ENCODE data around the gene RDH13. TPM values are rescaled to one million over a fixed set of nuclear protein-coding genes. Genes with fewer than 3 reads are reported as not detected.

RDH13 gene
- total and polyA plus RNA-seq, 12 donors, result 21.4 to 72.0 (median 53.2) TPM

DNA sequence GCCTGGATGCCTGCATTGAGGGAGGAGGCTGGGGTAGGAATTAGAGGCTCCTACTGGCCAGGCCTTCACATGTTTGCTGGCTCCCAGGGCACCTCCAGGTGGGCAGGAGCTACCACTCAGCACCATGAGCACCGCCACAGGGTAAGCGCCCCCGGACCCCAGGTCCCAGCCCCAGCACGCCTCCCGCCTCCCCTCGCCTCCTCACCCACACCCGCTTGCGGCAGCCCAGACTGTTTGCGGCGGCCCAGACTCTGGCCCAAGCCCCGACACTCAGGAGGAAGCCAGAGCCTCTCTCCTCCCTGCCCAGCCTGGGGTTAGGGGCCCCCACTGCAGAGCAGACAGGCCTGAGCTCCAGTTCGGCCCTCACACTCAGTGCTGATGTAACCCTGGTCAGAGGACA, 13.4 kb upstream of the RDH13 start:
- H3K27me3 ChIP-seq, result peaks cover 21 to 71% (median 49%) of the 10 kb centered on the region in 7 donors
- intact Hi-C loops (cut with DNase I), result no loop called here
- DNase-seq, result no peak
- no peak for TF ChIP-seq CTCF (IDR thresholded peaks at IDR 0.05)
- no peak for ATAC-seq
- H3K9me3 ChIP-seq, result peaks cover 0 to 5% (median 0%) of the 10 kb centered on the region in 11 donors
- peaks cover 3 to 17% (median 14%) of the 10 kb centered on the region in 9 donors for H3K4me1 ChIP-seq
- no peak overlapping the region for H3K27ac ChIP-seq
- no peaks in the 10 kb centered on the region for H3K36me3 ChIP-seq
- 78 to 87% methylated on average over 12 of the region's 12 CpGs for WGBS, 2 donors
- H3K4me3 ChIP-seq, result no peak overlapping the region

- ATAC-seq, result no peak
- H3K27ac ChIP-seq, result no peak within 1 kb of the TSS
- no peak for DNase-seq
- TF ChIP-seq CTCF (IDR thresholded peaks at IDR 0.05), result no peak
- 33 to 37% methylated on average over 18 of the region's 18 CpGs for WGBS, 2 donors
- no peak within 1 kb of the TSS for H3K4me3 ChIP-seq
- intact Hi-C loops (cut with DNase I), result no loop called here
- H3K36me3 ChIP-seq, result no peaks in the 10 kb centered on the region
- peaks cover 15 to 70% (median 50%) of the 10 kb centered on the region in 7 donors for H3K27me3 ChIP-seq
- peaks cover 0 to 5% (median 0%) of the 10 kb centered on the region in 11 donors for H3K9me3 ChIP-seq
- peaks cover 0 to 8% (median 6%) of the 10 kb centered on the region in 9 donors for H3K4me1 ChIP-seq
Measured at GRCh38 chr19:55075371-55075998, 12.5 kb upstream of the RDH13 start, which contains the start of gene EPS8L1. Gene EPS8L1 (plus strand): TSS chr19:55075869. CDS start chr19:55076445, 576 bp downstream.

GRCh38 chr19:55071913-55072312, 9.0 kb upstream of the RDH13 start:
- Histone ChIP-seq H3K4me3 (no peak overlapping the region), H3K27me3 (peaks cover 6 to 68% (median 45%) of the 10 kb centered on the region in 7 donors), H3K9me3 (peaks cover 0 to 5% (median 0%) of the 10 kb centered on the region in 11 donors), H3K4me1 (peaks cover 0 to 11% (median 3%) of the 10 kb centered on the region in 9 donors), H3K36me3 (no peaks in the 10 kb centered on the region), H3K27ac (no peak overlapping the region)
- 57 to 68% methylated on average over 8 of the region's 8 CpGs for WGBS, 2 donors
- intact Hi-C loops (cut with DNase I), result no loop called here
- ATAC-seq, result no peak
- TF ChIP-seq CTCF (IDR thresholded peaks at IDR 0.05), result no peak
- DNase-seq, result no peak

GRCh38 chr19:55071129-55071502, 8.2 kb upstream of the RDH13 start:
- TF ChIP-seq CTCF (IDR thresholded peaks at IDR 0.05), result no peak
- intact Hi-C loops (cut with DNase I), result no loop called here
- H3K27ac ChIP-seq, result no peak overlapping the region
- DNase-seq (no peak), ATAC-seq (no peak)
- peaks cover 6 to 73% (median 42%) of the 10 kb centered on the region in 7 donors for H3K27me3 ChIP-seq
- no peaks in the 10 kb centered on the region for H3K36me3 ChIP-seq
- peaks cover 0 to 11% (median 3%) of the 10 kb centered on the region in 9 donors for H3K4me1 ChIP-seq
- no peak overlapping the region for H3K4me3 ChIP-seq
- peaks cover 0 to 5% (median 0%) of the 10 kb centered on the region in 11 donors for H3K9me3 ChIP-seq
- WGBS, 2 donors, result 46 to 60% methylated on average over 6 to 8 of the region's 8 CpGs
